Ureter (tissue), 1 donor: Measurements from ENCODE around the gene ZNF780A. TPM values are rescaled to one million over a fixed set of nuclear protein-coding genes. Genes with fewer than 3 reads are reported as not detected.
"Not testable (repeated sequence)": the region's sequence is repeated elsewhere in the genome, so short reads cannot be mapped to it uniquely, and the experiment has no call there.

Experiments
- DNase-seq: peaks from one replicate; pipeline ENCODE4 v3.0.0-alpha.2; 2020; ENCODE audit warnings: low spot score
- total RNA-seq: library from RNA; stranded (reverse); gene quantifications from one replicate; pipeline ENCODE4 v1.2.4, GENCODE V29; 2023
- donor health status: DM: yes; HTN: yes; CAD: no.

Gene ZNF780A
- 31.3 TPM for total RNA-seq

DNA sequence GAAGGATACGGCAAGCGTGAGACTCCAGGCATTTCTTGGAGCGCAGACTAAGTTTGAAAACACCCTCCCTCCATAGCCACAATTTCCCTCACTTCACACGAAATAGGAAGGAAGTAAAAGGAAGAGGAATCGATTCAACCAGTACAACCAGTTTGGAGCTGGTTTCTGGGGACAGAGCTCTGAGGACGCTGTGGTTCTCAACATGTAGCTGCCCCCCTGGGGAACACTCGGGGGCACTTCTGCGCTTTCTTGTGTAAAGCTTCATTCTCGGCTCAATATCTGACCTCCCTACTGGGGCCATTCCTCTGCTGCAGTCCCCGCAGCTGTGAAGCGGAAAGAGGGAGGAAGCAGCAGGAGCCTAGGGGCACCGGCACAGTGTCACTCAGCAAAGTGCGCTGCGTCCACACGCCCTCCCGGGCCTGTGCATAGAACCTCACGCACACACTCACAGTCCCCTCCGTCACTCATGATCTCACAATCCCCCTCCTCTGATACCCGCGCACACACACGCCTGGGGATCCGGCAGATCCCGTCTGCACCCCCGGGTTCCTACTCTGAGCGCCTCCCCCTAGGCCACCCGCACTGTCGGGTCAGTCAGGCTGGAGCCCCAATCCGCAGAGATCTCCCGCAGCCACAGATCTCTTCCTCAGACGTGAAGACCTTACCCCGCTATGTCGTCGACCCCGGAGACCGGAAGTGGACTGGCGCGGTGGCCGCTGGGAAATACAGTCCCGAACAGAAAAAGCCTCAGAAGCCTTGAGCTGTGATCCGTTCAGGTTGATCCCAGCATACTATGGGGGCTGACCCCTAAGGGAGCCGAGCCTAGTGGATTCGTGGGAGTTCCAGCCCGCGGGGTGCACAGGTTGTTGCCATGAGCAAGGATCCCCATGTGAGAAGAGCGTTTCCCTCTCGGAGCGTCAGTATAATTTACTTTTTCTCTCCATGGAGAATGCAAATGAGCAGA is at the start of gene ZNF780A:
TSS of gene ZNF780A (minus strand) at position 703 of the 964 bp plus-strand sequence. CDS start 6,190 bp downstream, outside the sequence.
- DNase-seq = peak; percentile 79

DNA sequence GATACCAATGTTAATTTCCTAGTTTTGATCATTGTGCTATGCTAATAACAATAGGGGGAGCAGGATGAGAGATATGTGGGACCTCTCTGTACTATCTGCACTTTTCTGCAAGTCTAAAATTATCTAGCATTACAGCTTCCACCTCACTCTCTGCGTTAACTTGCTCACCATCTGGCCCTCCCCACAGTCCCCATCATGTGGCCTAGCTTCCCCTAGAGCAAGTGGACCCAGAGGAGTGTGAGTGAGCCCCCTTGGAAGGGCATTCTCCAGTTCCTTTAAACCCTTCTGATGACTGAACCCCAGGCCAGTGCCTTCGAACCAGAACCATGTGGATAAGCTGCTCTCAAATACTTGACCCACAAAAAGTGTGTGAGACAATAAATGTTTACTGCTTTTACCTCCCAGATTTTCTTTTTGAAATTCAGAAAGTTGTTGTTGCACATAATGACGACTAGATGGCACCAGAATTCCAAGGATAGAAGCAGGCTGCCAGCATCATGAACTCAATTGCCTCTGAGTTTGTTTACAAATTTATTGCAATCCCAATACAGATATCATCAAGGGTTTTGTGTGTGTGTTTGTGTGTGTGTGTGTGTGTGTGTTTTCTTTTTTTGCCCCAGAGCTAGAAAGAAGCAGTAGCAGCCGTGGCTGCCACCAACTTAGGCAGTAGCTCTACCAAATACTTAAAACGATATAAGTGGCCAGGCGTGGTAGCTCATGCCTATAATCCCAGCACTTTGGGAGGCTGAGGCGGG is 49.0 kb upstream of the ZNF780A start:
- DNase-seq = no peak

DNA sequence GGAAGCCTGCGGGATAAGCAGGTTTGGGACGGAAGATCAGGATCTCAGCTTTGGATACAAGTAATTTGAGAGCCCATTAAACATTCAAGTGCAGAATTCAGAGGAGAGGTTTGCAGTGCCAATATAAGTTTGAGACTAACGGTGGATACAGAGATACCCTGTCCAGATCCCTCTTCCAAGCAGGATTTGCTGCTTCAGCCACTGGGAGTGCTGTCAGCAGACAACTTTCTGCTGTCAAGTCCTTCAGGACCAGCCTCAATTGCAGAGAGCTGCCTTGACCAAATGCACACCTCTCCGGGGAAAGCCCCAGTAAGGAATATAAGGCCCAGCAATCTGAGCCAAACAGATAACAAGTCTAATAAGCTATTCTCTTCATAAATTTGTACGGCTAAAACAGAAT is 46.1 kb upstream of the ZNF780A start:
- DNase-seq = no peak

DNA sequence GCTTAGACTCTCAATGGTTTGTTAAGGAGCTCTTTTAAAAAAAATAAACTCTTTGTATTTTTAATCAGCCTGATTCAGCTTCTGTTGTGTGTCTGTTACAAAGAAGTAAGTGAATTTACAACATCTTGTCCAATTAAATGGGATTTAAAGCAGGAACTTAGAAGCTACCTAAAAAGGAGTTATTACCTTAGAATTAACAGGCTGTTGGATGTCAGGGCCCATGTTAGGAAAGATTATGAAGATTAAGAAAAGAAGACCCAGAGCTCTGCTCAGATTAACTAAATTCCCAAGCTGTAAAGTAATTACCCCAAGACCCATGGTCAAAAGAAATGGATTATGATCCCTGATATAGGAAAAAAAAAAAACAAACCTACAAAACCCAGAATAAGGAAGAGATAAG is 44.1 kb upstream of the ZNF780A start:
- no peak for DNase-seq

DNA sequence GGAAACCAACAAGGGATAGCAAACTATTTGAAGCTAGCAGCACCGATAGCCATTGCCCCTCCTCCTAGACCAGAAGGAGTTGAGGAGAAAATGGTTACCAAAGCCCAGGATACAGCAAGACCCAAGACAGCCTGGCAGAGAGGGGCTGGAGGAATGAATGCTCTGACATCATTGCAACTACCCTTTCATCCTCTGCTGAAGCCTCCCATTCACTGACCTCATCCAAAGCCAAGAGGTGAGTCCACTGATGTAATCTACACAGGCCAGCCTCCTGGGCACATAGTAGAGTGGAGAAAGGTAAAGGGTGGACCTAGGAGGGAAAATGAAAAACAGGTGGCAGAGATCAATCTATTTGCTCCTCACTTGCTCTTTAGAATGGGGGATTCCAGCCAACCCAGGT is 42.7 kb upstream of the ZNF780A start:
- DNase-seq = no peak

DNA sequence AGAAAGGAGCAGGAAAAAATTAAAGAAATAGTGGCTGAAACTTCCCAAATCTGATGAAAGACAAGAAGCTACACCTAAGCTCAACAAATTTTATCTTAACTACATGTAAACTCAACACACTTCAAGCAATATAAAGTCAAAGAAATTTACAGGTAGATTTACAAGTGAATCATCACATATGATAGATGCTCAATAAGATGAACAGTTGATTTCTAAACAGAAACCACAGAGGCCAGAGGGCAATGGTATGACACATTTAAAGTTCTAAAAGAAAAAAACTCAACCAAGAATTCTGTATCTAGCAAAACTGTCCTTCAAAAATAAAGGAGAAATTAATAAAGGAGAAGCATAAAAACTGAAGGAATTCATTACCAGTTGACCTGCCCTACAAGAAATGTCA is 39.3 kb upstream of the ZNF780A start:
- no peak for DNase-seq

DNA sequence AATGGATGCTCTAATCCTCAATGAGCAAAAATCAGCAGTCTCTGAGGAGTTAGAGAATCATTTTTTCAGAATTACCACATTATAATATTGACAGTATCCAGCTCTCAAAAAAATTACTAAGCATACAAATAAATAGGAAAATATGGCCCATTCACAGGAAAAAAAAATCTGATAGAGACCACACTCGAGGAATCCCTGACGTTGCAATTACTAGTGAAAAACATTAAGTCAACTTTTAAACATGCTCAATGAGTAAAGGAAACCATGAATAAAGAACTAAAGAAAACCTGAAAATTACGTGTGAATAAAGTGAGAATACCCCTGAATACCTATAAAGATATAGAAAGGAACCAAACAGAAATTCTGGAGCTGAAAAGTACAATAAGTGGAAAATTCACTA is 38.7 kb upstream of the ZNF780A start:
- DNase-seq = no peak

DNA sequence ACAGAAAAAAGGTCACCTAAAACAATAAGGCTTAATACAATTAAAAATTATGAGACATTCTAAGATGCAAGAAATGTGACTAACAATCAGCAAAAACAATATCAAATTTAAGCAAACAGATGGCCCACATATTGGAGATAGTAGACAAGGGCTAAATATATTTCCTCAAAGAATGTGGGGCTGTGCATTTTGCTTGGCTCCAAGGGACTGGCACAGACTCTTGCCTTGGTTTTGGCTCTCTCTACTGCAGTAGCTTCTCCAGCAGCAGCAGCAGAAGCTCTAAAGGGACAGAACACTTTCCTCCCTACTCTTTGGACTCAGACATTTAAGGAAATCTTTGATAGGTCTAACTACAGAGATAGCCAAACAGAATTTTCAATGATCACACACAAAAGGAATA is 38.2 kb upstream of the ZNF780A start:
- DNase-seq = no peak

DNA sequence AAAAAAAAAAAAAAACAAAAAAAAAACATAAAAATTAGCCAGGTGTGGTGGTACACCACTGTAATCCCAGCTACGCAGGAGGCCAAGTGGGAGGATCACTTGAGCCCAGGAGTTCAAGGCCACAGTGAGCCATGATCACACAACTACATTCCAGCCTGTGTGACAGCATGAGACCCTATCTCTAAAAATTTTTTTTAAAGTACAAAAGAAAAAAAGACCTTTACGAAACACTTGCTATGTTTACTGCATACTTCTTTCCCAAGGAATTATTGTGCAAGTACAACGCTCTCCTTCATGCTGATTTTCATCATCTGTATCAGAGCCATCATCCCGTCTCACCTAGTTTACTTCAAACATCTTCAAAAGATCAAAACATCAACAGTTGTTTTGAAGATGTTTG is 28.6 kb upstream of the ZNF780A start:
- no peak for DNase-seq

DNA sequence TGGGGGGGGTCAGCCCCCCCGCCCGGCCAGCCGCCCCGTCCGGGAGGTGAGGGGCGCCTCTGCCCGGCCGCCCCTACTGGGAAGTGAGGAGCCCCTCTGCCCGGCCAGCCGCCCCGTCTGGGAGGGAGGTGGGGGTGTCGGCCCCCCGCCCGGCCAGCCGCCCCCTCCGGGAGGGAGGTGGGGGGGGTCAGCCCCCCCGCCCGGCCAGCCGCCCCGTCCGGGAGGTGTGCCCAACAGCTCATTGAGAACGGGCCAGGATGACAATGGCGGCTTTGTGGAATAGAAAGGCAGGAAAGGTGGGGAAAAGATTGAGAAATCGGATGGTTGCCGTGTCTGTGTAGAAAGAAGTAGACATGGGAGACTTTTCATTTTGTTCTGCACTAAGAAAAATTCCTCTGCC is 27.9 kb upstream of the ZNF780A start:
- DNase-seq = not testable (repeated sequence)

DNA sequence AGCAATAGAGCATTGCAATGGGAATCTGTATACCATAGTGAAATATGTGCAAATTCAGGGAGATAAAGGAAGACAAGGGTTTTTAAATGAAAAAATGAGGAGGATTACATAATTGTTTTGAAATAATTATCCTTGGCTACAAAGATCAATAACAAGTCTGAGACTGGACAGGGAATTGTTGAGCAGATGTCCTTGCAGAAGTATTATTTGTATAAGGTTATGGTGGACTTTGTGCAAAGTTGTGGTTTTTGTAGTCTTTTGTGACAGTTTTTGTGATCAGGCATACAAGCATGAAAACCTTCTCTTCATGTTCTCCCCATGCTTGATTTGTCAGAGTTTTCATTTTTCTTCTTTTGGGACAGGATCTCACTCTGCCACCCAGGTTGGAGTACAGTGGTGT is 25.3 kb upstream of the ZNF780A start:
- no peak for DNase-seq

DNA sequence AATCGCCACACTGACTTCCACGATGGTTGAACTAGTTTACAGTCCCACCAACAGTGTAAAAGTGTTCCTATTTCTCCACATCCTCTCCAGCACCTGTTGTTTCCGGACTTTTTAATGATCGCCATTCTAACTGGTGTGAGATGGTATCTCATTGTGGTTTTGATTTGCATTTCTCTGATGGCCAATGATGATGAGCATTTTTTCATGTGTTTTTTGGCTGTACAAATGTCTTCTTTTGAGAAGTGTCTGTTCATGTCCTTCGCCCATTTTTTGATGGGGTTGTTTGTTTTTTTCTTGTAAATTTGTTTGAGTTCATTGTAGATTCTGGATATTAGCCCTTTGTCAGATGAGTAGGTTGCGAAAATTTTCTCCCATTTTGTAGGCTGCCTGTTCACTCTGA is 23.4 kb upstream of the ZNF780A start:
- DNase-seq = not testable (repeated sequence)

DNA sequence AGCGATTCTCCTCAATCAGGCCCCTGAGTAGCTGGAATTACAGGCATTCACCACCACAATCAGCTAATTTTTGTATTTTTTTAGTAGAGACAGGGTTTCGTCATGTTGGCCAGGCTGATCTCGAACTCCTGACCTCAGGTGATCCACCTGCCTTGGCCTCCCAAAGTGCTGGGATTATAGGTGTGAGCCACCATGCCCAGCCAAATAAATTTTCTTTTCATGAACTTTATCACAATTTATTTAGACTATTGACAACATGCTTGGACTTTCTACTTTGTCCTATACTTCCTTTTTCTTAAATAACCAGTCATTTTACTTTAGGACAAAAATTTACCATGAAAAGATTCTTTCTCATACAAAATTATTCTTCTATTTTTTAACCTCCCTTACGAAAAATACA is 21.5 kb upstream of the ZNF780A start:
- DNase-seq = not testable (repeated sequence)

DNA sequence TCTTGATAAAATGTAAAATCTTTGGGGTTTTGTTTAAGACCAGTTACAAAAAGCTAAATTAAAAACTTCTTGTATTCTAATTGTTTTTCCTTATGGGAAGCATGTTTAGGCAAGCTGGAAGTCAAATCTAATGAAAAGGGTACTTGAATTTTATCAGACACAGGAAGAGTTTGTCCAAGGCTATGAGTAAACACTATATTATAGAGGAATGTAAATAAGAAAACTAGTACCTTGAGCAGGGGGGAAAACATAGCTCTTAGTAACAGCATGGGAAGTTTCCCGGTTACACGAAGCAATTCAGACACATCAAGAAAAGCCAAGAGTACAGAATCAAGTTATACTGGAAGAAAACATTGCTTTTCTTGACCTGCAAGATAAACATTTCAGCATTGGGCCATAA is 19.8 kb upstream of the ZNF780A start:
- no peak for DNase-seq

DNA sequence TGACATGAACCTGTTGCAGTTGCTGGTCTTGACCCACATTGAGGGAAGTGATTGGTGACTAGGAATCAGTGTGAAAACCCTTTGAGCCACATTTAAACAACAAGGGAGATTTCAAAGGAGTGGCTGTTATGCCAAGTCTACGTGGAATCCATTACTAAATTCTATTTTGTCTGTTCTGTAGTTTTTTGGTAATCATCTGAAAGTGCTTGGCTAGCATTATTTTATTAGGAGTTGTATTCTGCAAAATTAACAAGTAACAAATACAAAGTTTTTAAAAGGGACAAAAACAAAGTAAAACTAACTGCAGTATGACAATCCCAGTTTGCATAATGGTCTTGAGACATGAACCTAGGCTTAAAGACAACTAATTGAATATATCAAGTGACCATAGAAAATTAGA is 14.0 kb upstream of the ZNF780A start:
- no peak for DNase-seq

DNA sequence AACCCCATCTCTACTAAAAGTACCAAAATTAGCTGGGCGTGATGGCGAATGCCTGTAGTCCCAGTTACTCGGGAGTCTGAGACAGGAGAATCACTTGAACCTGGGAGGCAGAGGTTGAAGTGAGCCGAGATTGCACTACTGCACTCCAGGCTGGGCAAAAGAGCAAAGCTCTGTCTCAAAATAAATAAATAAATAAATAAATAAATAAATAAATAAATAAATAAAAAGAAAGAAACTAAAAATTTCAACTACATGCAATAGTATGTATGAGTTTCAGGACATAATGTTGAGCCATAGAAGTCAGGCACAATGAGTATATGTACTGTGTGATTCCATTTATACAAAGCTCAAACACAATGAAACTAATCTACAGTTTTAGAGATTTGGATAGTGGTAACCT is 12.9 kb upstream of the ZNF780A start:
- no peak for DNase-seq

DNA sequence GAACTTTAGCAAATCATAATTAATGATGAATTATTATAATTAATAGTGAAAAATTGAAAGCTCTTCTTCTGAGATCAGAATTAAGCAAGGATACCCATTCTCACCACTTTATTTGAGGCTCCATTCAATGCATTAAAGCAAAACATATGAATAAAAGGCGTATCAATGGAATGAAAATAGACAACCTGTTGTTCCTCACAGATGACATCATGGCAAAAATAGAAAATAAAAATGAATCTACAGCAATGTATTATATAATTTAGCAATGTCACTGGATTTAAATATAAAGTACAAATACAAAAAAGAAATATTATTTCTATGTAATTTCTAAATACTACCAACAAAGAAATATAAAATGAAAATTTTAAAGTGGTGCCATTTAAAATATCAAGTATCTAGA is 11.1 kb upstream of the ZNF780A start:
- no peak for DNase-seq

DNA sequence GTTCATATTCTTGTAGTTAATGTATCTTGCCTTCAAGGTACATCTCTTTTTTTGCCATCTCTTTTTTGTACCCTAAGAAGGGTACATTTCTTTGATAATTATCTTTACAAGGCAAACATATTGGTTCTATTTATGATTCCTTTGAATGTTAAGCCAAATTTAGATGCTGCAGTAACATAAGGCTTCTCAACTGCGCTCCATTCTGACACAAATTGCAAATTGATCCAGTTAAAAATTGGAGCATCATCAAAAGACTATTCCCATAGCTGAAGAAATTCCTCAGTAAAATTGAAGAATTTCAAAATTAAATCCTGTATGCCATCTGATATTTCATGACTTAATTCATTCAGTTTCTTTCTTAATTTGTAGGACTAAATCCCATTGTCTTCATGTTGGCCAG is 2.7 kb upstream of the ZNF780A start:
- no peak for DNase-seq

DNA sequence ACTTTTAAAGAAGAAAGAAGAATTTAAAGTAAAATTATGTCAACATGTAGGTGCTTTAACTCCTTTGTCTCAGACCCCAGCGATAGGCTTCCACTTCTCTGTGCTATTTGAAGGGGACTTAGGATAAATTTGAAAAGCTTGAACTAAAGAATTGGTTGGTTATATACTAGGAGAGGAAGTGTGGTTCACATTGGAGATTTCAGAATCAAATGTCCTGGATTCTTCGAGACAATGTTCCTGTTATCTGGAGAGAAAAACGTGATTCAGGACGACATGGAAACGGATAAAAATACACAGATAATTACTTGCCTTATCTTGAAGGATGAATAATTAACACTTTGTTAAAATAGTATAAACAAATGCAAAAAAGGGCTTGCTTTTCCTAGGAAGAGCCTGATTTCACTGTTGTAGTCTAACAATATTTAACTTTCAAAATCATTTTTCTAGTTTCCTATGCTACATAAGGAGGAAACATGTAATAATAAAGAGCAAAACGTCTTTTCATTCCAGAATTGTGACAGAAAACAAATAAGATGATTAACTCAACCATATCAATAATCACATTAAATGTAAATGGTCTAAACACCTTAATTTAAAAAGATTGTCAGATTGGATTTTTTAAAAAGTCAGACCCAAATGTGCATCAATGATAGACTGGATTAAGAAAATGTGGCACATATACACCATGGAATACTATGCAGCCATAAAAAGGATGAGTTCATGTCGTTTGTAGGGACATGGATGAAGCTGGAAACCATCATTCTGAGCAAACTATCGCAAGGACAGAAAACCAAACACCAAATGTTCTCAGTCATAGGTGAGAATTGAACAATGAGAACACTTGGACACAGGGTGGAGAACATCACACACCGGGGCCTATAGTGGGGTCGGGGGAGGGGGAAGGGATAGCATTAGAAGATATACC is 724 bp upstream of the ZNF780A start:
- no peak for DNase-seq

DNA sequence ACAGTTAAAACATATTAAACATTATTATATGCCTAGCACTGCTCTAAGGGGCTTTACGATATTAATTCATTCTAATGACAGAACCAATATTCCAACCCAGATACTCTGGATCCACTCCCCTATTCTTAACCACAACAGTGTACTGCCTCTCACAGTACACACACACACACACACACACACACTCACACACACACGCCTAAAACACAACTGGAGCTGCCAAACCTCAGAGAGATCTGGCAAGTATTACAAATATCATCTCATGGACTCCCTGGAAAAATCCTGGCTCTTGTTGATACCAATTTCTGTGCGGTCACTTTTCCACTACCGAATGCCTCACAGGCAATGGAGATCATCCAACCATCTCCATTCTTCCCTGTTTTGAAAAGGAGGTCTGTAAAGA is 1.3 kb downstream of the ZNF780A start:
- DNase-seq = no peak

DNA sequence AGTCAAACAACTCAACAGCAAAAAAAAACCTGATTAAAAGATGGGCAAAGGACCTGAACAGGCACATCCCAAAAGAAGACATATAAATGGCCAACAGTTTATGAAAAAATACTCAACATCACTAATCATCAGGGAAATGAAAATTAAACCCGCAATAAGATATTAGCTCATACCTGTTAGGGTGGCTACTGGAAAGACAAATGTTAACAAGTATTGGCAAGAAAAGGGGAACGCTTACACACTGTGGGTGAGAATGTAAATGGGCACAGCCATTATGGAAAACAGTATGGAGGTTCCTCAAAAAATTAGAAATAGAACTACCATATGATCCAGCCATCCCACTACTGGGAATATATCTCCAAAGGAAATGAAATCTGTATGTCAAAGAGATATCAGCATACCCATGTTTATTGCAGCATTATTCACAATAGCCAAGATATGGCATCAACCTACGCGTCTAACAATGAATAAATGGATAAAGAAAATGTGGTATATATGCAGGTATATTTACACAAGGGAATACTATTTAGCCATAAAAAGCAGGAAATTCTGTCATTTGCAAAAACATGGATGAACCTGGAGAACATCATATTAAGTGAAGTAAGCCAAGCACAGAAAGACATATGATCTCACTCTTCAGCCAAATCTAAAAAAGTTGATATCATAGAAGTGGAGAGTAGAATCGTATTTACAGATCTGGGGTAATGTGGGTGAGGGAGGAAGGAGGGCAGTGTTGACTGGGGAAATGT is 2.3 kb downstream of the ZNF780A start:
- no peak for DNase-seq
